ENCODE results near the gene RNF112.

- TF ChIP-seq POLR2A (IDR thresholded peaks at IDR 0.05) (no peak), CTCF (IDR thresholded peaks at IDR 0.05) (no peak)
These were observed 49.7 kb upstream of the RNF112 start for GRCh38 chr17:19361326-19361725.

Measured in right lobe of liver (tissue), 4 donors.